NCI-H526 (cell line): ENCODE results near the gene UPF1.

Source experiments
- DNase-seq, 2 experiments: peaks; one replicate each; lab custom pipeline; 2025; lab: John Stamatoyannopoulos, UW

The UPF1 gene

GRCh38 chr19:18840288-18841267 is 8.8 kb downstream of the UPF1 start:
- DNase-seq = no peak

GRCh38 chr19:18841400-18841799 is 9.6 kb downstream of the UPF1 start:
- DNase-seq = no peak

DNA sequence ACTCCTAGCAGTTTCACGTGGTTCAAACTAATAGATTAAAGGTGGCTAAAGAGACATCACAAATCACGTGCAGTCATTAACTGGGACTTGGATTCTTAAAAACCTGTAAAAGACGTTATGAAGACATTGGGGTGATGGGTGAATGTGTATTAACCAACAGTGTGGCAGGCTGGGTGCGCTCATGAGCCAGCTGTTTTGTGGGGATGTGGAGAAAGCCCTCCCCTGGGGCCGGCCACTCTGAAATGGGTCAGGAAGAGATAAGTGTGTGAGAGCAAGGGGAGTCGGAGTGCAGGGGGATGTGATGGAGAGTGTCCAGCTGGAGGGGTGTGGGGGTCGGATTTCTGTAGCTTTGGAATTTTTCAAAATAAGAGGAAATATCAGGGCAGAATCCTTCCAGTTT is 10.4 kb downstream of the UPF1 start:
- DNase-seq = no peak

DNA sequence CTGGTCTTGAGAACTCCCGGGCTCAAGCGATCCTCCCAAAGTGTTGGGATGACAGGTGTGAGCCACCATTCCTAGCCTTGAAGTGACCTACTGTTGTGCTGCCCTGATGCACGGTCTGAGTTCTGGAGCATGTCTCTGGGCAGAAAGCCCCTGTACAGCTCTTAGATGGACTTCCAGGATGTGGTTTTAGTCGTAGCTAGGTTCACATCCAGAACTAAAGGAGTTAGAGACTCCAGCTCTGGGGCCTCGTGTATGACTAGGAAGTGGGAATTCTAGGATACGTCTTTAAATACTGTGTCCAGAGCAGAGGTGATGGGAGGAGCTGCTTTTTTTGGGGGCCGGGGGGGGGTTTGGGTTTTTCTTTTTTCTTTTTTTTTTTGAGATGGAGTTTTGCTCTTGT is 12.2 kb downstream of the UPF1 start:
- DNase-seq = no peak

GRCh38 chr19:18844806-18845329 is 13.1 kb downstream of the UPF1 start:
- DNase-seq = no peak

- DNase-seq = no peak
Observed at GRCh38 chr19:18845961-18846360, 14.2 kb downstream of the UPF1 start.

DNA sequence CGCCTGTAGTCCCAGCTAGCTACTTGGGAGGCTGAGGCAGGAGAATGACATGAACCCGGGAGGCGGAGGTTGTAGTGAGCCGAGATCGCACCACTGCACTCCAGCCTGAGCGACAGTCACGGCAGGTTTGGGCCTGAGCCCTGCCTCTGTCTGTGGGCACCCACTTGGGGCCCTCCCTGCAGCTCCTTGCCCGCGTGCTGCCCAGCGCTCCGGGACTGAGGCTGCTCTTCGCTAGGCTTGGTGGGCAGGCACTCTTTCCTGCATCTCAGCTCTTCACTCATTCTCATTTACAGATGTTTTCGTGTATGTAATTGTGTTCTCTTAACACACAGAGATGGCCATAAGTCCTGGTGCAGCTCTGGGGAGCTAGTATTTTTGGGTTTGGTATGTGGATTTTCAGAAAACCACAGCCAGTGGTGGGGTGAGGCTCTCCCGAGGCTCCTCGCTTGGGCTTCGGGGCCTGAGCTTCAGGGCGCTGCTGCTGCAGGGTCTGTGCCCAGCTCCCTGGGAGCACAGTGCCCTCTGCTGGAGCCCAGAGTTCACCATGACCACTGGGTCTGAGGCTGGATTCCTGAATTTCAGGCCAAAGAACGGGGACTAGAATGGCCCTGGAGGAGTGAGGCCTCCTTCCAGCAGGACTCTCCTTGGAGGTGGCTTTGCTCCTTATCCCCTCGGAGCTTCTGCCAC is 15.2 kb downstream of the UPF1 start:
- peak; percentile 21 to 63 for DNase-seq

- no peak for DNase-seq
Observed at GRCh38 chr19:18847549-18848463, 16.0 kb downstream of the UPF1 start.

- no peak for DNase-seq
Observed at GRCh38 chr19:18848878-18849661, 17.3 kb downstream of the UPF1 start.

DNA sequence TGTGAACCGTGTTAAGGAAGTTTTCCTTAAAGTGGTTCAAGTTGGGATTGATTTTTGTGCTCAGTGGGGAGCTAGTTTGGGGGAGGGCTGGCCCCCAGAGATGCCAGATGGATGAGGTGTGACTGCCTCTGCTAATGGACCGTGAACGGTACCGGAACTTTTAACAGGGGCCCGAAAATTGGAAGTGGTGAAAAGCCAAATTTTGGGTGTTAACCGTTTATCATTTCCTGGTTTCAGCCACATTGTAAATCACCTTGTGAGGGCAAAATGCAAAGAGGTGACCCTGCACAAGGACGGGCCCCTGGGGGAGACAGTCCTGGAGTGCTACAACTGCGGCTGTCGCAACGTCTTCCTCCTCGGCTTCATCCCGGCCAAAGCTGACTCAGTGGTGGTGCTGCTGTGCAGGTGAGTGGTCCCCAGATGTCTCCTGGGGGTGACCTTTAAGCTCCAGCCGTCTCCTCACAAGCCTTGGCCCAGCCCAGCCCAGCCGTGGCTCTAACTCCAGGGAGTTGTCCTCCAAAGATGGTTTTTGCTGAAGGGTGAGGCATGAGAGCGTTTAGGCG is 18.2 kb downstream of the UPF1 start:
- no peak for DNase-seq

DNA sequence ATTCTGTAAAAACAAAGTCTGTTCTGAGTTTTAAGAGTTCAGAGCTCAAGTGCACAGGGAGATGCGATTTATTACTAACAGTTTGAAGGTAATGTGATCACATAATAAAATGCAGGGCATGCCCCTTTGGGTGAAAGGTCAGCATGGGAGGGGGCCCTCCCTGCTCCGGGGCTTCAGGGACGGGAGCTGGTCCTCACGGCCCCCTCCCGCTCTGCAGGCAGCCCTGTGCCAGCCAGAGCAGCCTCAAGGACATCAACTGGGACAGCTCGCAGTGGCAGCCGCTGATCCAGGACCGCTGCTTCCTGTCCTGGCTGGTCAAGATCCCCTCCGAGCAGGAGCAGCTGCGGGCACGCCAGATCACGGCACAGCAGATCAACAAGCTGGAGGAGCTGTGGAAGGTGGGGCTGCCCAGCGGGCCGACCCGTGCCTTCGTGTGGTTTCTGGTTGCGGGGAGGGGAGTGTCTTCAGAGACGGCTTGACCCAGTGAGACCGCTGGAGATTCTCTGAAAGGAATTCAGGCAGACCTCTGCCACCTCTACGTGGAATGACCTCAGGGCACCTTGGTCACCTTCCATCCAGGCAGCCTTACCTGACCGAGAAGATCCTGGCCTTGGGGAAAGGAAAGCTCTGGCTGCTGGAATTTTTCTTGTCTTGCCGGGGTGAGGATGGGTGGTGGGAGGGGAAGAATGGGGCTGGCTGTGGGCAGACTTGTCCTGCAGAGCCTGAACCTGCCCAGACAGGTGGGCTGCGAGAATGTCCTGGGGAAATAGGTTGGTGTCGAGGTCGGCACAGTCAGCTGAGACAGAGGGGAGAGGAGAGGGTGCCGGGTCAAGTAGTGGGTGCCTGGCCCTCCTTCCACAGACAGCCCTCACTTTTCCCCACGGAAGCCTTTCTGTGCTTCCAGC is 19.0 kb downstream of the UPF1 start:
- no peak for DNase-seq

DNA sequence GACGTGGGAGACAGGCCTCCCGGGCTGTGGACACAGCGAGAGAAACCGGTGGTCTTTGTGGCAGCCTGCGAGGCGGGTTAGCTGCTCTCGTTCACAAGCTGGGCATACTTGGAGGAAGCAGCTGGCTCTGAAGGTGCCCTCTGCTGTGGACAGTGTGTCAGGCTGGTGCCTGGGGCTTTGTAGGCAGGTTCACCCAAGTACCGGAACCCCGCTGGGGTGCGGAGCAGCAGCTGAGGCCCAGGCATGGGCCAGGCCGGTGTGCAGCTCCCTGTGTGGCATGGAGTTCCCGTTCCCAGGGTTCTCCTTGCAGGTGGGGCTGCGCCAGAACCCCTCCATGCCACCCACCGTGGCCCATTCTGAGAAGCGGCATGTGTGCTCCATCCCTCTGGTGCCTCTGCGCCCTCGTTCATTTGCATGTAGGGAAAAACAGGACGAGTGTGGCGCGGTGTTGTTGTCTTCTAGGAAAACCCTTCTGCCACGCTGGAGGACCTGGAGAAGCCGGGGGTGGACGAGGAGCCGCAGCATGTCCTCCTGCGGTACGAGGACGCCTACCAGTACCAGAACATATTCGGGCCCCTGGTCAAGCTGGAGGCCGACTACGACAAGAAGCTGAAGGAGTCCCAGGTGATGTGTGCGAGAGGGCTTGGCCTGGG is 20.0 kb downstream of the UPF1 start:
- no peak for DNase-seq

GRCh38 chr19:18852648-18853047 is 20.9 kb downstream of the UPF1 start:
- DNase-seq = no peak

GRCh38 chr19:18853755-18854427 is 22.1 kb downstream of the UPF1 start:
- no peak for DNase-seq

- DNase-seq = no peak
Observed at GRCh38 chr19:18854982-18855381, 23.2 kb downstream of the UPF1 start.

DNA sequence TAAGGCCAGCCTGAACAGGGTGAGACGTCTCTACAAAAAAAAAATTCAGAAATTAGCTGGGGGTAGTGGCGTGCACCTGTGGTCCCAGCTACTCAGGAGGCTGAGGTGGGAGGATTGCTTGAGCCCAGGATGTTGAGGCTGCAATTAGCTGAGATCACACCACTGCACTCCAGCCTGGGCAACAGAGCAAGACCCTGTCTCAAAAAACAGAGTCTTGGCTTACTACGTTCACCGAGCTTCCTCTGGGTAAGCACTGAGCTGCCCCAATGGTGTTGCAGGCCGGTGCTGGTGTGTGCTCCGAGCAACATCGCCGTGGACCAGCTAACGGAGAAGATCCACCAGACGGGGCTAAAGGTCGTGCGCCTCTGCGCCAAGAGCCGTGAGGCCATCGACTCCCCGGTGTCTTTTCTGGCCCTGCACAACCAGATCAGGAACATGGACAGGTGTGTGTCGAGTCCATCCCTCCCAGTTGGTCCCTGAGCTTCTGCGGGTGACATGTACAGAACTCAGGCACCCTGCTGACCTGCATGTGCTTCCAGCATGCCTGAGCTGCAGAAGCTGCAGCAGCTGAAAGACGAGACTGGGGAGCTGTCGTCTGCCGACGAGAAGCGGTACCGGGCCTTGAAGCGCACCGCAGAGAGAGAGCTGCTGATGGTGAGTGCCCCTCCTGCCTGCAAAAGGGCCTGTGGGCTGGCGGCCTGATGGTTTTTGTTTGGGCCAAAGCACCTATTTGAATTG is 24.1 kb downstream of the UPF1 start:
- DNase-seq = no peak

DNA sequence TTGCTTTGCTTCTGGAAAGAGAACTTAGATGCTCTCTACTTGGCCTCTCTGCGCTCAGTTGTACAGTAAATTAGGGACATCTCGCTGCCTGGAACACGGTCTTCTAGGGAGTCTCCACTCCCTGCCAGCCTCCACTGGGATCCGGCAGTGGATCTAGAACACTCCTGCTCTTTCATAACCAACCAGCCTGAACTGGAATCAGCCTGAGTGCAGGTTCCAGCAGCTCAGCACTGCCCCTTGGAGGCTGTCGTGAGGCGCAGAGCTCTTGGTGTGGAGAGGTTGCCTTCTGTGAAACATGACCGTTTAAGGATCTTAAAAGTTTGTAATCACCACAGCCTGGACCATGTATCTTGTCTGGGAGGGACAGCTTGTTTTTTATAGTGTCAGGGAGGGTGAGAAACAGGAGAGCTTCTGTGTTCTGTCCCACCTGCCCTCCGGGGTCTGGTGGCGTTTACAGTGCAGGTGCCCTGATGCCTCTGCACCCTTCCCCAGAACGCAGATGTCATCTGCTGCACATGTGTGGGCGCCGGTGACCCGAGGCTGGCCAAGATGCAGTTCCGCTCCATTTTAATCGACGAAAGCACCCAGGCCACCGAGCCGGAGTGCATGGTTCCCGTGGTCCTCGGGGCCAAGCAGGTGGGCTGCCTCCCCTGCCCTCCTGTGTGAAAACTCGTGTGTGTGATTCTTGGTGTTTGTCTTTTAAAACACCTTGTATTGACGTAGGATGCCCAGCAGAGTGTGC is 24.8 kb downstream of the UPF1 start:
- DNase-seq = peak in 1 of 2 experiments; percentile 13
